Common myeloid progenitor, CD34-positive (primary cell): ENCODE data around the gene ZNF304.

Experiments used
- CTCF ChIA-PET: fragments of 350-600 bp; sonication (Branson Sonifier 250); formaldehyde crosslinking; loops from one replicate; lab custom pipeline; 2021; ENCODE audit warnings: antibody characterized with exemption; lab: Charles Lee
- POLR2A ChIA-PET: fragments of 350-600 bp; sonication (Branson Sonifier 250); formaldehyde crosslinking; loops from one replicate; lab custom pipeline; 2021; ENCODE audit warnings: antibody characterized with exemption; lab: Charles Lee
- DNase-seq, 3 donors: peaks; one replicate each; pipeline versions ENCODE4 v3.0.0 to v3.0.0-alpha.2; 2013
- H3K27ac ChIP-seq, 2 experiments: 1 replicate in 1 of 2; 2 replicates in 1 of 2; pipeline ENCODE4 v1.7.0; 2013; ENCODE audit warnings: inconsistent platforms in 2 of 2, low read length in 2 of 2, mild to moderate bottlenecking in 2 of 2, low read depth in 1 of 2, moderate library complexity in 1 of 2; ENCODE audit not compliant: severe bottlenecking in 2 of 2, insufficient read depth in 1 of 2, poor library complexity in 1 of 2
- H3K27me3 ChIP-seq, 5 experiments: replicated peaks in 2 of 5; 1 replicate in 3 of 5; 2 replicates in 2 of 5; pipeline versions ENCODE4 v1.6.1 to v1.7.0; 2013; ENCODE audit warnings: low read length in 4 of 5, mild to moderate bottlenecking in 2 of 5, moderate library complexity in 2 of 5, inconsistent platforms in 1 of 5; ENCODE audit not compliant: insufficient read depth in 5 of 5, control insufficient read depth in 4 of 5
- H3K36me3 ChIP-seq, 4 experiments: 1 replicate in 2 of 4; 2 replicates in 2 of 4; pipeline versions ENCODE4 v1.6.1 to v1.7.0; 2013; ENCODE audit warnings: low read length in 3 of 4, control low read depth in 1 of 4, mild to moderate bottlenecking in 1 of 4; ENCODE audit not compliant: control insufficient read depth in 4 of 4, insufficient read depth in 4 of 4
- H3K4me1 ChIP-seq, 4 experiments: 1 replicate in 3 of 4; 2 replicates in 1 of 4; pipeline versions ENCODE4 v1.6.1 to v1.7.1; 2013; ENCODE audit warnings: low read length in 3 of 4, mild to moderate bottlenecking in 3 of 4, control low read depth in 1 of 4, inconsistent platforms in 1 of 4, moderate library complexity in 1 of 4; ENCODE audit not compliant: control insufficient read depth in 4 of 4, insufficient read depth in 4 of 4; ENCODE audit errors: control extremely low read depth in 1 of 4
- H3K4me3 ChIP-seq, 7 experiments: 1 replicate in 4 of 7; 2 replicates in 3 of 7; pipeline versions ENCODE4 v1.5.1 to v1.7.0; 2013; ENCODE audit warnings: mild to moderate bottlenecking in 7 of 7, low read length in 6 of 7, moderate library complexity in 6 of 7, inconsistent platforms in 2 of 7, low read depth in 2 of 7, control low read depth in 1 of 7; ENCODE audit not compliant: insufficient read depth in 4 of 7, control insufficient read depth in 1 of 7; ENCODE audit errors: extremely low read depth in 1 of 7
- H3K9me3 ChIP-seq, 5 experiments: 1 replicate in 4 of 5; 2 replicates in 1 of 5; pipeline versions ENCODE4 v1.6.1 to v1.7.1; 2013; ENCODE audit warnings: low read length in 4 of 5, mild to moderate bottlenecking in 2 of 5, inconsistent platforms in 1 of 5, low read depth in 1 of 5, moderate library complexity in 1 of 5; ENCODE audit not compliant: control insufficient read depth in 4 of 5, insufficient read depth in 2 of 5; ENCODE audit errors: control extremely low read depth in 1 of 5
- WGBS: methylation state at CpG from one replicate; pipeline ENCODE4 v1.1.5; 2013; ENCODE audit not compliant: insufficient coverage; 5-methylcytosine and 5-hydroxymethylcytosine counted together

Gene ZNF304

GRCh38 chr19:57314146-57314545 lies 36.9 kb upstream of the ZNF304 start:
- WGBS: 100% methylated on average over 2 of the region's 4 CpGs
- CTCF ChIA-PET: no interaction called here
- Histone ChIP-seq H3K9me3 (peaks cover 0 to 7% (median 2%) of the 10 kb centered on the region in 5 experiments), H3K4me3 (no peak overlapping the region), H3K27me3 (peaks cover 1 to 47% (median 25%) of the 10 kb centered on the region in 5 experiments), H3K27ac (no peak overlapping the region), H3K4me1 (no peaks in the 10 kb centered on the region), H3K36me3 (no peaks in the 10 kb centered on the region)
- POLR2A ChIA-PET: no interaction called here
- DNase-seq: no peak

- POLR2A ChIA-PET: no interaction called here
- CTCF ChIA-PET: no interaction called here
- Histone ChIP-seq H3K4me1 (peaks cover 7 to 21% (median 19%) of the 10 kb centered on the region in 4 experiments), H3K27ac (no peak overlapping the region), H3K9me3 (peaks cover 0 to 7% (median 2%) of the 10 kb centered on the region in 5 experiments), H3K36me3 (no peaks in the 10 kb centered on the region), H3K27me3 (peaks cover 1 to 41% (median 23%) of the 10 kb centered on the region in 5 experiments), H3K4me3 (no peak overlapping the region)
- DNase-seq: no peak
- 25% methylated on average over 15 of the region's 29 CpGs for WGBS
Measured at GRCh38 chr19:57317503-57317902, 33.6 kb upstream of the ZNF304 start.

GRCh38 chr19:57319869-57320179 lies 31.2 kb upstream of the ZNF304 start:
- peak overlapping the region; percentile 86 to 97 for H3K27ac ChIP-seq
- H3K4me3 ChIP-seq: peak overlapping the region; percentile 75 to 87 (median 82)
- DNase-seq: peak in 1 of 3 donors; percentile 2
- ChIA-PET POLR2A (interaction anchor here (0.7 kb wide), 1 partner anchor 129 kb away, joined by 4 read pairs; the partner anchor contains the start of gene ZNF264), CTCF (no interaction called here)
- WGBS: 0% methylated on average over 1 of the region's 1 CpG
- H3K27me3 ChIP-seq: peaks cover 0 to 36% (median 22%) of the 10 kb centered on the region in 5 experiments
- peaks cover 7 to 21% (median 19%) of the 10 kb centered on the region in 4 experiments for H3K4me1 ChIP-seq
- peaks cover 6 to 16% (median 15%) of the 10 kb centered on the region in 4 experiments for H3K36me3 ChIP-seq
- H3K9me3 ChIP-seq: peaks cover 2 to 14% (median 4%) of the 10 kb centered on the region in 5 experiments

- peak within 1 kb of the TSS; percentile 75 to 87 (median 82) for H3K4me3 ChIP-seq
- H3K36me3 ChIP-seq: peaks cover 10 to 22% (median 21%) of the 10 kb centered on the region in 4 experiments
- peak; percentile 96 to 98 (median 97) for DNase-seq
- peaks cover 0 to 34% (median 16%) of the 10 kb centered on the region in 5 experiments for H3K27me3 ChIP-seq
- WGBS: under 1% methylated on average over 71 of the region's 71 CpGs
- peaks cover 7 to 21% (median 19%) of the 10 kb centered on the region in 4 experiments for H3K4me1 ChIP-seq
- peaks cover 2 to 15% (median 5%) of the 10 kb centered on the region in 5 experiments for H3K9me3 ChIP-seq
- peak within 1 kb of the TSS; percentile 86 to 97 for H3K27ac ChIP-seq
- ChIA-PET POLR2A (interaction anchor here (0.7 kb wide), 1 partner anchor 129 kb away, joined by 4 read pairs; the partner anchor contains the start of gene ZNF264), CTCF (no interaction called here)
Measured at GRCh38 chr19:57320180-57321084, 30.6 kb upstream of the ZNF304 start, which contains the start of gene ZNF543. TSS of gene ZNF543 (plus strand) at chr19:57320472. CDS start at chr19:57320854, 382 bp downstream.

GRCh38 chr19:57321116-57321515 lies 30.0 kb upstream of the ZNF304 start:
- DNase-seq: no peak
- CTCF ChIA-PET: interaction anchor here (1.2 kb wide), 1 partner anchor 34 kb away, joined by 4 read pairs; no protein-coding TSS in a partner anchor

GRCh38 chr19:57321751-57322150 lies 29.3 kb upstream of the ZNF304 start:
- Histone ChIP-seq H3K4me1 (peaks cover 7 to 21% (median 19%) of the 10 kb centered on the region in 4 experiments), H3K27me3 (peaks cover 0 to 22% (median 3%) of the 10 kb centered on the region in 5 experiments), H3K36me3 (peaks cover 14 to 35% (median 28%) of the 10 kb centered on the region in 4 experiments), H3K4me3 (peak overlapping the region in 5 of 7 experiments; percentile 30 to 87 (median 83)), H3K27ac (no peak overlapping the region), H3K9me3 (peaks cover 1 to 25% (median 7%) of the 10 kb centered on the region in 5 experiments)
- ChIA-PET POLR2A (no interaction called here), CTCF (interaction anchor here (1.2 kb wide), 1 partner anchor 34 kb away, joined by 4 read pairs; no protein-coding TSS in a partner anchor)
- 29% methylated on average over 3 of the region's 3 CpGs for WGBS
- DNase-seq: peak; percentile 14 to 60 (median 43)

More at GRCh38 chr19:57321116-57321515, 30.0 kb upstream of the ZNF304 start:
- POLR2A ChIA-PET: no interaction called here
- Histone ChIP-seq H3K4me3 (peak overlapping the region; percentile 75 to 87 (median 82)), H3K4me1 (peaks cover 7 to 21% (median 19%) of the 10 kb centered on the region in 4 experiments), H3K27ac (peak overlapping the region in 1 of 2 experiments; percentile 97), H3K36me3 (peaks cover 10 to 29% (median 24%) of the 10 kb centered on the region in 4 experiments), H3K27me3 (peaks cover 0 to 28% (median 9%) of the 10 kb centered on the region in 5 experiments), H3K9me3 (peaks cover 3 to 20% (median 6%) of the 10 kb centered on the region in 5 experiments)
- 44% methylated on average over 4 of the region's 8 CpGs for WGBS
